MM.1S (cell line): ENCODE results near the gene SMCHD1.

Experiments
- DNase-seq: peaks from one replicate; pipeline ENCODE4 v3.0.0-alpha.2; 2015
- H2AFZ ChIP-seq: fragments of 300-600 bp; sonication (generic); 2 replicates; pipeline ENCODE4 v1.6.0; 2016; ENCODE audit warnings: antibody characterized with exemption, low read length
- H3F3A ChIP-seq: fragments of 300-600 bp; sonication (generic); 2 replicates; pipeline ENCODE4 v1.6.1; 2016; ENCODE audit warnings: mild to moderate bottlenecking, antibody characterized with exemption, low read length, moderate library complexity, mixed read lengths; ENCODE audit not compliant: insufficient read depth
- H3K27ac ChIP-seq: fragments of 300-600 bp; sonication (generic); 2 replicates; pipeline ENCODE4 v1.5.1; 2016; ENCODE audit warnings: mild to moderate bottlenecking, low read length
- H3K27me3 ChIP-seq: fragments of 300-600 bp; sonication (generic); replicated peaks from 2 replicates; pipeline ENCODE4 v1.6.0; 2016; ENCODE audit warnings: low read length; ENCODE audit not compliant: insufficient read depth
- H3K36me3 ChIP-seq: fragments of 300-600 bp; sonication (generic); replicated peaks from 2 replicates; pipeline ENCODE4 v1.6.1; 2016; ENCODE audit warnings: mild to moderate bottlenecking, low read length, mixed read lengths; ENCODE audit not compliant: insufficient read depth
- H3K4me1 ChIP-seq: fragments of 300-600 bp; sonication (generic); 2 replicates; pipeline ENCODE4 v1.6.1; 2016; ENCODE audit warnings: low read length, mixed read lengths
- H3K4me2 ChIP-seq: fragments of 300-600 bp; sonication (generic); 2 replicates; pipeline ENCODE4 v1.6.0; 2016; ENCODE audit warnings: low read depth, low read length
- H3K4me3 ChIP-seq: fragments of 300-600 bp; sonication (generic); 2 replicates; pipeline ENCODE4 v1.5.1; 2016; ENCODE audit warnings: low read length, mixed read lengths
- H3K79me2 ChIP-seq: fragments of 300-600 bp; sonication (generic); 2 replicates; pipeline ENCODE4 v1.6.1; 2016; ENCODE audit warnings: mixed run types, low read length, mixed read lengths
- H3K9ac ChIP-seq: fragments of 300-600 bp; sonication (generic); 2 replicates; pipeline ENCODE4 v1.6.1; 2016; ENCODE audit warnings: low read length, mixed read lengths
- H3K9me2 ChIP-seq: fragments of 300-600 bp; sonication (generic); replicated peaks from 2 replicates; pipeline ENCODE4 v1.6.1; 2016; ENCODE audit warnings: mild to moderate bottlenecking, low read length, mixed read lengths; ENCODE audit not compliant: insufficient read depth
- H3K9me3 ChIP-seq: fragments of 300-600 bp; sonication (generic); replicated peaks from 2 replicates; pipeline ENCODE4 v1.6.1; 2016; ENCODE audit warnings: mild to moderate bottlenecking, low read length, mixed read lengths; ENCODE audit not compliant: insufficient read depth
- H4K20me1 ChIP-seq: fragments of 300-600 bp; sonication (generic); 2 replicates; pipeline ENCODE4 v1.6.1; 2016; ENCODE audit warnings: mild to moderate bottlenecking, low read length, moderate library complexity, mixed read lengths; ENCODE audit not compliant: insufficient read depth
- CTCF ChIP-seq: fragments of 300-600 bp; sonication (generic); IDR thresholded peaks from 2 replicates; pipeline ENCODE4 v1.5.1; 2016; ENCODE audit warnings: antibody characterized with exemption, low read length, mixed read lengths
- EZH2 ChIP-seq: fragments of 300-600 bp; sonication (generic); optimal IDR thresholded peaks from 2 replicates; pipeline ENCODE3; 2017; ENCODE audit warnings: low read depth, mild to moderate bottlenecking, antibody characterized with exemption, low read length, mixed read lengths
- EZH2phosphoT487 ChIP-seq: fragments of 300-600 bp; sonication (generic); IDR thresholded peaks from 2 replicates; pipeline ENCODE4 v1.6.1; 2018; ENCODE audit warnings: antibody characterized with exemption, low read length

The SMCHD1 gene

DNA sequence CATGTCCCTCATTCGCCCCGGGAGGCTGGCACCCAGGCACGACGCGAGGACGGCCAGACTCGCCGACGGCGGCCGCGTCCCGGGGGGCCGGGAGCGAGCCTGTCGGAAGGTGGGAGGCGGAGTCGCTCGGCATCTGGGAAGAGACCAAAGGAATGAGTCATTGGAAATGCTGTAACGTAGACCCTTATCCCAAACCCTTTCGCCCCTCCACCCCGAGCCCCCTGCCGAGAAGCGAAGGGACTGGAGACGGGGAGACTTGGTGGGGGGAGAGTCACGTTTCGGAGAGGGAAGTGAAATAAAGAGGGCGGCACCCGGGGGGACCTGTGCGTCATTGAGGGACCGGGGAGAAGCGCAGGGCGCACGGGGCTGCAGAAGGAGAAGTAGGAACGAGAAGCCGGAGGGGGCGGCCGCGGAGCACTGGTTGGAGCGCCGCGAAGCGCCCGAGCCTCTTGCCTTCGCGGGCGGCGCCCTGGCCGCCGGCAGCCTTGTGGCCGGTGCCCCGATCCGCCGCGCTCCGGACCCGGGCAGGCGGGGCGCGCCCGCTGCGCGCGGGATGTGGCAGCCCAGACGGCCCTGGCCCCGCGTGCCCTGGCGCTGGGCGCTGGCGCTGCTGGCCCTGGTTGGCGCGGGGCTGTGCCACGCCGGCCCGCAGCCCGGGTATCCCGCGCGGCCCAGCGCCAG is 191.2 kb downstream of the SMCHD1 start, which contains the start of gene EMILIN2:
TSS of gene EMILIN2 (plus strand) at position 371 of the 681 bp plus-strand sequence. CDS start at position 554, 183 bp downstream.
- peaks cover 8% of the 10 kb centered on the region; the same call in 1 of the 2 replicates for H3K27me3 ChIP-seq
- peak within 1 kb of the TSS; percentile 39; the same call in 1 of the 2 replicates for H3K4me2 ChIP-seq
- H4K20me1 ChIP-seq = no peaks in the 10 kb centered on the region
- TF ChIP-seq EZH2 = no peak
- no peak for TF ChIP-seq CTCF
- no peak for TF ChIP-seq EZH2phosphoT487
- no peak within 1 kb of the TSS for H3K27ac ChIP-seq
- no peaks in the 10 kb centered on the region for H3K9me2 ChIP-seq
- DNase-seq = no peak
- no peak within 1 kb of the TSS for H3K9ac ChIP-seq
- H3K4me1 ChIP-seq = no peaks in the 10 kb centered on the region
- H3K4me3 ChIP-seq = peak within 1 kb of the TSS; percentile 25; the same call in 1 of the 2 replicates
- H3K9me3 ChIP-seq = no peaks in the 10 kb centered on the region
- H3F3A ChIP-seq = no peaks in the 10 kb centered on the region
- no peaks in the 10 kb centered on the region for H3K79me2 ChIP-seq
- H3K36me3 ChIP-seq = no peaks in the 10 kb centered on the region
- H2AFZ ChIP-seq = no peak within 1 kb of the TSS

DNA sequence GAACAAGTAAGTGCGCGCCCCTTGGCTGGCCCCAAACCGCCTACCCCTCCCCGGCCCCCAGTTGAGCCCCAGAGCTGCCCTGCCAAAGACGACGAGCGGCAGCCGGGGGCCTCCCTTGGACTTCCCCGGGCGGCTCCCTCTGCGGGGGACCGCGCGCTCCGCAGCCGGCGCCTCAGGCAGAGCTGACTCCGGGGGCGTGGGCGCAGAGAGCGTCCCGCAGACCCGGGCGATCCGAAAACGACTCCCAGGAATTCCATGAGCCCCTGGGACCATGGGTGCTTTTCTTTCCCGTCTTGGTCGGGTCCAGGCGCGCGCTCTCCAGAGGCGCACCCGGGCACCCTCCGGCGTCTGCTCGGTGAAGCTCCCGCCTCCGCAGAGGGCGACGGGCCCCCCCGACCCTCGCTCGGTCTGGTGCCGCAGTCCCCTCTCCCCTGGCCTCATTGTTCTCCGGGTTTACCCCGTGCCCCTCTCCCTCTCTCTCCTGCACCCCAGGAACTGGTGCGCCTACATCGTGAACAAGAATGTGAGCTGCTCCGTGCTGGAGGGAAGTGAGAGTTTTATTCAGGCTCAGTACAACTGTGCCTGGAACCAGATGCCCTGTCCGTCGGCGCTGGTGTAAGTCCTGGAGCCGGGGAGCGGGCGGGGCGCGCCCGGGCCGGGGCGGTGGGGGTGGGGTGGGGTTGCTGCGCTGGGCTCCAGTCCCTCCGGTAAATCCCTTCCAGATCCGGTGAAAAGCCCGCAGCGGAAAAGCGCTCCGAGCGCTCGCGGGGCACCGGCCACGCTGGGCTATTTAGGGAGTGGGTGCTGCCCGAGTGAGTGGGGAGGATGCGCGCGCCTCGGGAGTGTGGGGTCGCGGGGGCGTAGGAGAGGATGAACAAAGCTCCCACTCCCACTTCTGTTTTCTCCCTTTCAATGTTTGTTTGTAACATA is 192.1 kb downstream of the SMCHD1 start:
- H3K4me2 ChIP-seq = no peak overlapping the region
- no peaks in the 10 kb centered on the region for H3K79me2 ChIP-seq
- no peaks in the 10 kb centered on the region for H4K20me1 ChIP-seq
- no peak overlapping the region for H3K27ac ChIP-seq
- no peaks in the 10 kb centered on the region for H3K9me3 ChIP-seq
- no peak overlapping the region for H3K9ac ChIP-seq
- H3K36me3 ChIP-seq = no peaks in the 10 kb centered on the region
- H3K4me1 ChIP-seq = no peaks in the 10 kb centered on the region
- no peak for DNase-seq
- H2AFZ ChIP-seq = no peak overlapping the region
- H3K9me2 ChIP-seq = no peaks in the 10 kb centered on the region
- no peak overlapping the region; the same call in 1 of the 2 replicates for H3K4me3 ChIP-seq
- TF ChIP-seq EZH2 (no peak), CTCF (no peak), EZH2phosphoT487 (no peak)
- H3K27me3 ChIP-seq = peaks cover 8% of the 10 kb centered on the region; the same call in 1 of the 2 replicates
- no peaks in the 10 kb centered on the region for H3F3A ChIP-seq

- Histone ChIP-seq H3F3A (no peaks in the 10 kb centered on the region), H3K9me2 (no peaks in the 10 kb centered on the region), H2AFZ (no peak overlapping the region), H3K27ac (no peak overlapping the region), H3K9ac (no peak overlapping the region), H4K20me1 (no peaks in the 10 kb centered on the region), H3K4me3 (no peak overlapping the region), H3K36me3 (no peaks in the 10 kb centered on the region), H3K27me3 (peaks cover 8% of the 10 kb centered on the region; the same call in 1 of the 2 replicates), H3K4me1 (no peaks in the 10 kb centered on the region), H3K79me2 (no peaks in the 10 kb centered on the region), H3K4me2 (no peak overlapping the region), H3K9me3 (no peaks in the 10 kb centered on the region)
- DNase-seq = no peak
- TF ChIP-seq EZH2 (no peak), EZH2phosphoT487 (no peak), CTCF (no peak)
These were observed 193.0 kb downstream of the SMCHD1 start for GRCh38 chr18:2848247-2849246.
